Parathyroid adenoma (tissue), 2 donors: ENCODE results near the gene RPS27L.
A peak's percentile ranks its signal among the peaks of the same experiment; 100 is the strongest.

Source experiments
- H2AFZ ChIP-seq: fragments of 300-600 bp; sonication (generic); one replicate; pipeline ENCODE4 v1.7.0; 2017; ENCODE audit warnings: antibody characterized with exemption, mild to moderate bottlenecking
- H3K27ac ChIP-seq: fragments of 300-600 bp; sonication (generic); one replicate; pipeline ENCODE4 v1.7.0; 2017
- H3K27me3 ChIP-seq: fragments of 300-600 bp; sonication (generic); one replicate; pipeline ENCODE4 v1.7.0; 2017; ENCODE audit warnings: low read length; ENCODE audit not compliant: control insufficient read depth, insufficient read depth
- H3K36me3 ChIP-seq: fragments of 300-600 bp; sonication (generic); one replicate; pipeline ENCODE4 v1.7.0; 2017; ENCODE audit warnings: low read length; ENCODE audit not compliant: control insufficient read depth, insufficient read depth
- H3K4me1 ChIP-seq: fragments of 300-600 bp; sonication (generic); one replicate; pipeline ENCODE4 v1.7.0; 2017; ENCODE audit warnings: control low read depth
- H3K4me2 ChIP-seq: fragments of 300-600 bp; sonication (generic); one replicate; pipeline ENCODE4 v1.7.0; 2017; ENCODE audit warnings: low read length
- H3K4me3 ChIP-seq: fragments of 300-600 bp; sonication (generic); one replicate; pipeline ENCODE4 v1.7.0; 2017; ENCODE audit warnings: low read depth, low read length
- H3K79me2 ChIP-seq: fragments of 300-600 bp; sonication (generic); one replicate; pipeline ENCODE4 v1.7.0; 2017; ENCODE audit warnings: control low read depth
- H3K9ac ChIP-seq: fragments of 300-600 bp; sonication (generic); one replicate; pipeline ENCODE4 v1.7.0; 2017; ENCODE audit warnings: mild to moderate bottlenecking
- H3K9me3 ChIP-seq: fragments of 300-600 bp; sonication (generic); one replicate; pipeline ENCODE4 v1.7.0; 2017; ENCODE audit warnings: low read length; ENCODE audit not compliant: control insufficient read depth
- CTCF ChIP-seq: fragments of 300-600 bp; sonication (generic); IDR thresholded peaks from one replicate; pipeline ENCODE4 v1.7.0; 2017; ENCODE audit warnings: antibody characterized with exemption, mild to moderate bottlenecking
- donor health status: primary hyperparathyroidism.

The RPS27L gene

GRCh38 chr15:63122002-63122875, 35.0 kb downstream of the RPS27L start:
- TF ChIP-seq CTCF: peak; percentile 13
- Histone ChIP-seq H3K4me1 (no peaks in the 10 kb centered on the region), H3K79me2 (no peaks in the 10 kb centered on the region), H3K36me3 (no peaks in the 10 kb centered on the region), H3K27me3 (no peaks in the 10 kb centered on the region), H3K27ac (peak overlapping the region; percentile 56), H3K4me3 (peak overlapping the region; percentile 83), H3K9ac (peak overlapping the region; percentile 28), H3K9me3 (no peaks in the 10 kb centered on the region), H2AFZ (peak overlapping the region; percentile 95), H3K4me2 (peak overlapping the region; percentile 82)

GRCh38 chr15:63121382-63122001, 35.8 kb downstream of the RPS27L start, which contains the start of gene LACTB:
Gene LACTB, plus strand, starts transcription at chr15:63121861. Its CDS starts 11 bp downstream, at chr15:63121872.
- no peaks in the 10 kb centered on the region for H3K4me1 ChIP-seq

DNA sequence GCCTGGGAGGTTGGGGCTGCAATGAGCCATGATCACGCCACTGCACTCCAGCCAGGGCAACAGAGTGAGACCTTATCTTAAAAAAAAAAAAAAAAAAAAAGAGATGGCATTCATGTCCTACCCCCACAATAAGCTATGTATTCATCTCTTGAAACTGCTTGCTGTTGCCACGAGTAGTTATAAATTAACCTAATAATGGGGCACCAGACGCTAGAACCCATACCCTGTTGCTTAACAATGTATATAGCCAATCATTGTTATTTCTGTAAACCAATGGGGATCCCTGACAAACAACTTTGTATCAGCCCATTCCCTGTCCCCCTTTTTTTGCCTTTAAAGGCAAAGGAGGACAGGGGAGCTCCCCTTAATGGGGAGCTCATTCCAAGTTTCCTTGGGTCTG, 38.4 kb downstream of the RPS27L start:
- Histone ChIP-seq H3K27me3 (no peaks in the 10 kb centered on the region), H3K9me3 (no peaks in the 10 kb centered on the region), H3K27ac (no peak overlapping the region), H2AFZ (no peak overlapping the region), H3K4me1 (no peaks in the 10 kb centered on the region), H3K9ac (no peak overlapping the region), H3K36me3 (no peaks in the 10 kb centered on the region), H3K4me2 (no peak overlapping the region), H3K4me3 (no peak overlapping the region), H3K79me2 (no peaks in the 10 kb centered on the region)
- TF ChIP-seq CTCF: no peak

More at GRCh38 chr15:63121382-63122001, 35.8 kb downstream of the RPS27L start, which contains the start of gene LACTB:
- H3K79me2 ChIP-seq: no peaks in the 10 kb centered on the region
- peak within 1 kb of the TSS; percentile 82 for H3K4me2 ChIP-seq
- no peaks in the 10 kb centered on the region for H3K36me3 ChIP-seq
- H3K27ac ChIP-seq: peak within 1 kb of the TSS; percentile 56
- H3K9me3 ChIP-seq: no peaks in the 10 kb centered on the region
- TF ChIP-seq CTCF: no peak
- H3K4me3 ChIP-seq: peak within 1 kb of the TSS; percentile 83
- peak within 1 kb of the TSS; percentile 95 for H2AFZ ChIP-seq
- H3K9ac ChIP-seq: peak within 1 kb of the TSS; percentile 28
- no peaks in the 10 kb centered on the region for H3K27me3 ChIP-seq

DNA sequence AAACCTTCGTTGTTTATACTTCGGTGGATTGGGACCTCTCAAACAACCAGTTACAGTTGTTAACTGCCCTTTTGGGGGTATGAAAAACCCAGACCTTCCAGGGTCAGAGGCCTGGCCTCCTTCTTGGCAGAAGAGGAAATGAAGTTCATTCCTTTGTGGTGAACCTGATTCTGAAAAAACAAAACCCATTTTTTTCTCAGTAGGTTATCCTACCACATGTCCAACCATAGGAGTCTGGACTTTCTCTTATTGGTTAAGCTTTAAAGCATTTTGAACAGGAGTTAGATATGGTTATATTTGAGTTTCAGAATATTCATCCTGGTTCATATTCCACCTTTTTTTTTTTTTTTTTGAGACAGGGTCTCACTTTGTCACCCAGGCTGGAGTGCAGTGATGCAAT, 42.8 kb downstream of the RPS27L start:
- Histone ChIP-seq H3K4me3 (no peak overlapping the region), H3K27me3 (no peaks in the 10 kb centered on the region), H2AFZ (no peak overlapping the region), H3K36me3 (no peaks in the 10 kb centered on the region), H3K9ac (no peak overlapping the region), H3K27ac (no peak overlapping the region), H3K9me3 (no peaks in the 10 kb centered on the region), H3K4me2 (no peak overlapping the region), H3K4me1 (no peaks in the 10 kb centered on the region), H3K79me2 (no peaks in the 10 kb centered on the region)
- no peak for TF ChIP-seq CTCF
